HCT116 (cell line): Measurements from ENCODE around the gene FOXO6. TPM values are rescaled to one million over a fixed set of nuclear protein-coding genes. Genes with fewer than 3 reads are reported as not detected.
A peak's percentile ranks its signal among the peaks of the same experiment; 100 is the strongest.

ENCODE experiments used
- ATAC-seq: fragments of 200-7000 bp; cut with Tn5 transposase; 2 replicates; pipeline ENCODE4 v1.9.1; 2020; ENCODE audit warnings: mild to moderate bottlenecking, moderate library complexity
- BruUV-seq: library from RNA; stranded (reverse); fragments of 400-500 nt; replicated peaks from 2 replicates; lab custom pipeline; 2021; lab: Mats Ljungman, UMichigan
- CTCF ChIA-PET: fragments of 300-600 bp; sonication (Branson Sonifier 250); formaldehyde crosslinking; loops from one replicate; lab custom pipeline; 2021; ENCODE audit warnings: antibody characterized with exemption; lab: Charles Lee
- POLR2A ChIA-PET: fragments of 300-600, 350-600 bp; sonication (Branson Sonifier 250); formaldehyde crosslinking; loops from one replicate; lab custom pipeline; 2021; ENCODE audit warnings: antibody characterized with exemption; lab: Charles Lee
- RAD21 ChIA-PET, 2 experiments: fragments of 300-600 bp; sonication (Branson Sonifier 250); formaldehyde crosslinking; loops; one replicate each; lab custom pipeline; 2023; ENCODE audit warnings: low total read pairs in 2 of 2; ENCODE audit not compliant: uncharacterized antibody in 2 of 2, unreplicated experiment in 2 of 2, low non-redundant PET in 1 of 2; lab: Charles Lee
- DNase-seq: peaks from one replicate; pipeline ENCODE4 v3.0.0-alpha.2; 2010; ENCODE audit warnings: low read depth, low spot score
- H2AFZ ChIP-seq: fragments of 200-600 bp; shearing (Covaris generic), sonication (generic); 2 replicates; pipeline ENCODE4 v1.6.1; 2017; ENCODE audit warnings: low read depth, mixed run types, mixed read lengths, antibody characterized with exemption, low read length; ENCODE audit not compliant: poor library complexity, severe bottlenecking
- H3K27ac ChIP-seq: 2 replicates; pipeline ENCODE4 v1.5.1; 2012; ENCODE audit warnings: low read depth, low read length
- H3K27me3 ChIP-seq: fragments of 200-600 bp; sonication (generic); 2 replicates; pipeline ENCODE4 v1.6.1; 2016; ENCODE audit warnings: mixed run types, low read length, mixed read lengths; ENCODE audit not compliant: insufficient read depth
- H3K36me3 ChIP-seq, 2 experiments: fragments of 200-500 bp in 1 of 2; fragments of 200-600 bp in 1 of 2; sonication (Bioruptor generic) in 1 of 2; sonication (generic) in 1 of 2; 2 replicates each; pipeline versions ENCODE4 v1.5.1 to v1.6.1; 2014 to 2016; ENCODE audit warnings: low read length in 2 of 2, inconsistent platforms in 1 of 2, mixed read lengths in 1 of 2, mixed run types in 1 of 2; ENCODE audit not compliant: insufficient read depth in 2 of 2, control insufficient read depth in 1 of 2
- H3K4me1 ChIP-seq, 2 experiments: fragments of 200-600 bp in 1 of 2; sonication (generic) in 1 of 2; 2 replicates each; pipeline versions ENCODE4 v1.5.1 to v1.6.1; 2012 to 2017; ENCODE audit warnings: low read length in 2 of 2, inconsistent platforms in 1 of 2, mild to moderate bottlenecking in 1 of 2, mixed read lengths in 1 of 2, mixed run types in 1 of 2, moderate library complexity in 1 of 2; ENCODE audit not compliant: insufficient read depth in 2 of 2, control insufficient read depth in 1 of 2
- H3K4me2 ChIP-seq: fragments of 200-600 bp; sonication (generic); 2 replicates; pipeline ENCODE4 v1.6.1; 2017; ENCODE audit warnings: mixed run types, low read length, mixed read lengths
- H3K4me3 ChIP-seq, 2 experiments: fragments of 200-600 bp in 1 of 2; sonication (generic) in 1 of 2; replicated peaks in 1 of 2; 2 replicates each; pipeline ENCODE4 v1.5.1; 2011 to 2016; ENCODE audit warnings: low read length in 2 of 2, control low read depth in 1 of 2, low read depth in 1 of 2, mild to moderate bottlenecking in 1 of 2, mixed read lengths in 1 of 2, mixed run types in 1 of 2
- H3K79me2 ChIP-seq: fragments of 200-600 bp; sonication (generic); 2 replicates; pipeline ENCODE4 v1.6.1; 2017; ENCODE audit warnings: mild to moderate bottlenecking, mixed run types, low read length, moderate library complexity, mixed read lengths; ENCODE audit not compliant: insufficient read depth
- H3K9ac ChIP-seq: fragments of 200-600 bp; sonication (generic); 2 replicates; pipeline ENCODE4 v1.6.1; 2016; ENCODE audit warnings: low read length, mixed read lengths
- H3K9me2 ChIP-seq: fragments of 200-600 bp; sonication (generic), shearing (Covaris generic); 2 replicates; pipeline ENCODE4 v1.6.1; 2017; ENCODE audit warnings: mixed run types, mild to moderate bottlenecking, moderate library complexity; ENCODE audit not compliant: insufficient read depth
- H3K9me3 ChIP-seq, 2 experiments: fragments of 200-500 bp in 1 of 2; fragments of 200-600 bp in 1 of 2; sonication (Bioruptor generic) in 1 of 2; sonication (generic) in 1 of 2; 2 replicates each; pipeline ENCODE4 v1.6.1; 2014 to 2017; ENCODE audit warnings: low read length in 2 of 2, mixed read lengths in 2 of 2, inconsistent platforms in 1 of 2, low read depth in 1 of 2, mild to moderate bottlenecking in 1 of 2, mixed run types in 1 of 2, moderate library complexity in 1 of 2; ENCODE audit not compliant: control insufficient read depth in 1 of 2, insufficient read depth in 1 of 2
- H4K20me1 ChIP-seq: fragments of 200-600 bp; sonication (generic), shearing (Covaris generic); 2 replicates; pipeline ENCODE4 v1.6.1; 2017; ENCODE audit warnings: mixed run types, mild to moderate bottlenecking, moderate library complexity; ENCODE audit not compliant: insufficient read depth
- CBX3 ChIP-seq: IDR thresholded peaks from 2 replicates; pipeline ENCODE4 v1.6.1; 2012; ENCODE audit warnings: low read depth
- EGR1 ChIP-seq: IDR thresholded peaks from 2 replicates; pipeline ENCODE4 v1.6.1; 2012; ENCODE audit warnings: low read depth
- ELF1 ChIP-seq: IDR thresholded peaks from 2 replicates; pipeline ENCODE4 v1.6.1; 2012; ENCODE audit warnings: low read depth, borderline replicate concordance
- POLR2A ChIP-seq: IDR thresholded peaks from 2 replicates; pipeline ENCODE4 v1.7.0; 2011; ENCODE audit warnings: borderline replicate concordance; ENCODE audit not compliant: insufficient read depth, insufficient read length; ENCODE audit errors: extremely low read depth
- RAD21 ChIP-seq: IDR thresholded peaks from 2 replicates; pipeline ENCODE4 v1.6.1; 2012; ENCODE audit warnings: low read depth, mild to moderate bottlenecking
- REST ChIP-seq: IDR thresholded peaks from 2 replicates; pipeline ENCODE4 v1.6.1; 2012; ENCODE audit warnings: low read depth
- SIN3A ChIP-seq: IDR thresholded peaks from 2 replicates; pipeline ENCODE4 v1.6.1; 2012; ENCODE audit warnings: low read depth
- YY1 ChIP-seq: IDR thresholded peaks from 2 replicates; pipeline ENCODE4 v1.6.1; 2011; ENCODE audit warnings: low read length, low read depth, moderate library complexity, mild to moderate bottlenecking; ENCODE audit not compliant: insufficient replicate concordance; ENCODE audit errors: extremely low read depth
- ZNF274 ChIP-seq: fragments of 200-500 bp; sonication (Bioruptor generic); IDR thresholded peaks from 2 replicates; pipeline ENCODE4 v1.6.1; 2014; ENCODE audit warnings: mild to moderate bottlenecking, low read depth, low read length, inconsistent platforms
- intact Hi-C: fragments of 100-400 bp; cut with micrococcal nuclease; formaldehyde crosslinking; loops from 2 replicates; pipeline ENCODE4 v1.10.0; 2022
- total RNA-seq: library from RNA; stranded (reverse); gene quantifications from one replicate; pipeline ENCODE4 v1.2.1, GENCODE V29; 2021; ENCODE audit not compliant: unreplicated experiment

The FOXO6 gene
- total RNA-seq, 1 experiment from 2014 or later = 7.0 TPM

DNA sequence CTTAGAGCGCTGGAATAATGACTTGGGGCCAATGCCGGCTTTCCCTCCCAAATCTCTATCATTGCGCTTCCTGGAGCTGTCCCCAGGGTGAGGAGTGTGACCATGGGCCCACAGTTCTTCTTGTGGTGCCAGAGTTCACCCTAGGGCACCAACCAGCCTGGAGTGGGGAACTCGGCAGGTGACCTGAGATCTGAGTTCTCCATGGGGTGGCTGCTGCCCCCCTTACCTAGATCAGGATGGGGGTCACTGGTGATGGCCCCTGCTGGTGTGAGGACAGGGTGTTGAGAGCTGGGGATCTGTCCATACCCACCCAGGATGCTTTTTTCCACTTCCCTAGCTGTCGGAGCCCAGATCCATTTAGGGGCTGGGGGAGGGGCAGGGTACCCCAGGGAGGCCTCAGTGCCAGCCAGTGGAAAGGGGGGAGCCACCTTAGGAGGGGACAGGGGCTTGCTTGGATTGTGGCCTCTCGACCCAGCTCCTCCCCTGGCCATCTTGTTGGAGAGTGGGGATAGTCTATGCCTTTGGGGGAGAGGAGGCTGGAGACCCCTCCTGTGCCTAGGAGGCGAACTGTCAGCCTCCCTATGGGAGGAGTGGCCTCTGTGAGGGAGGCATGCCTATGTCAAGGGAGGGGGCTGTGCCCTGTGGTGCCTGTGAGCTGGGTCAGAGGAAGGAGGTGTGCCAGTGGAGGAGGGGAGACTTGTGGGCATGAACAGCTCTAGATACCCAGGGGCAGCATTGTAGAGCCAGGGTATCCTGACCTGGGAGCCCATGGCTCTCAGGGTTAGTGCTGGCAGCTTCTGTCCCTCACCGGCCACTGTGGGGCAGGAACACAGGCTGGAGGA lies 1.7 kb downstream of the FOXO6 start:
- CTCF ChIA-PET = interaction anchor here (1.2 kb wide), 1 partner anchor 129 kb away, joined by 3 read pairs; no protein-coding TSS in a partner anchor
- ATAC-seq = no peak
- no peaks in the 10 kb centered on the region for H3K9me2 ChIP-seq
- no peaks in the 10 kb centered on the region for H4K20me1 ChIP-seq
- no peak overlapping the region for H3K9ac ChIP-seq
- intact Hi-C loops = no loop called here
- H3K4me2 ChIP-seq = peak overlapping the region; percentile 83; the same call in 1 of the 2 replicates
- no peak for TF ChIP-seq ZNF274
- no peak for TF ChIP-seq ELF1
- TF ChIP-seq SIN3A = no peak
- TF ChIP-seq CBX3 = no peak
- TF ChIP-seq EGR1 = no peak
- no peak for TF ChIP-seq REST
- no peak for TF ChIP-seq POLR2A
- TF ChIP-seq RAD21 = no peak
- TF ChIP-seq YY1 = no peak
- no peaks in the 10 kb centered on the region for H3K27me3 ChIP-seq
- RAD21 ChIA-PET = no interaction called here
- peaks cover 11 to 40% of the 10 kb centered on the region in 2 experiments for H3K4me1 ChIP-seq
- DNase-seq = no peak
- H2AFZ ChIP-seq = no peak overlapping the region
- H3K9me3 ChIP-seq = no peaks in the 10 kb centered on the region
- POLR2A ChIA-PET = no interaction called here
- no peak overlapping the region for H3K4me3 ChIP-seq
- H3K27ac ChIP-seq = no peak overlapping the region
- no peaks in the 10 kb centered on the region for H3K79me2 ChIP-seq
- no peaks in the 10 kb centered on the region for H3K36me3 ChIP-seq
- BruUV-seq = no TSS peak
